ENCODE data around the gene GNLY. TPM values are rescaled to one million over a fixed set of nuclear protein-coding genes. Genes with fewer than 3 reads are reported as not detected.

Gene GNLY
- total and polyA plus RNA-seq, 7 experiments from 2014 or later: 5.9 to 780 (median 13.5) TPM

GRCh38 chr2:85730686-85731230 is 36.6 kb downstream of the GNLY start:
- POLR2A ChIA-PET: no interaction called here
- H3K4me3 Mint-ChIP-seq: no peak overlapping the region

GRCh38 chr2:85731606-85732005 is 37.4 kb downstream of the GNLY start:
- no peak for DNase-seq
- H3K4me3 Mint-ChIP-seq: no peak overlapping the region
- ATAC-seq: no peak
- H3K36me3 Mint-ChIP-seq: no peaks in the 10 kb centered on the region
- H3K36me3 ChIP-seq (ENCODE audit: control insufficient read depth in 2 of 3, insufficient read depth in 3 of 3, low read length in 3 of 3): no peaks in the 10 kb centered on the region
- intact Hi-C loops (cut with micrococcal nuclease): no loop called here
- H3K27me3 Mint-ChIP-seq: peaks cover 0 to 39% (median 15%) of the 10 kb centered on the region in 5 donors
- H3K9me3 ChIP-seq (ENCODE audit: control insufficient read depth in 2 of 3, low read length in 3 of 3): no peaks in the 10 kb centered on the region
- H3K27ac ChIP-seq (ENCODE audit: low read depth, low read length): no peak overlapping the region
- POLR2A ChIA-PET: no interaction called here
- no peak overlapping the region for H3K27ac Mint-ChIP-seq
- H3K4me1 Mint-ChIP-seq: peaks cover 0 to 9% (median 0%) of the 10 kb centered on the region in 7 donors
- H3K4me3 ChIP-seq (ENCODE audit: low read length): no peak overlapping the region
- CTCF ChIA-PET: no interaction called here
- H3K27me3 ChIP-seq (ENCODE audit: control insufficient read depth in 2 of 2, insufficient read depth in 2 of 2, low read length in 2 of 2): no peaks in the 10 kb centered on the region
- H3K4me1 ChIP-seq (ENCODE audit: control insufficient read depth in 2 of 2, insufficient read depth in 2 of 2, low read length in 2 of 2): peaks cover 0 to 8% of the 10 kb centered on the region in 2 donors
- H3K9me3 Mint-ChIP-seq: no peaks in the 10 kb centered on the region

More at GRCh38 chr2:85730686-85731230, 36.6 kb downstream of the GNLY start:
- H3K27ac ChIP-seq (ENCODE audit: low read depth, low read length): no peak overlapping the region
- no peak overlapping the region for H3K4me3 ChIP-seq (ENCODE audit: low read length)
- H3K27me3 ChIP-seq (ENCODE audit: control insufficient read depth in 2 of 2, insufficient read depth in 2 of 2, low read length in 2 of 2): no peaks in the 10 kb centered on the region
- CTCF ChIA-PET: no interaction called here
- H3K36me3 ChIP-seq (ENCODE audit: control insufficient read depth in 2 of 3, insufficient read depth in 3 of 3, low read length in 3 of 3): no peaks in the 10 kb centered on the region
- H3K4me1 ChIP-seq (ENCODE audit: control insufficient read depth in 2 of 2, insufficient read depth in 2 of 2, low read length in 2 of 2): peaks cover 0 to 8% of the 10 kb centered on the region in 2 donors
- Mint-ChIP-seq H3K27me3 (peaks cover 0 to 34% (median 14%) of the 10 kb centered on the region in 5 donors), H3K36me3 (no peaks in the 10 kb centered on the region), H3K27ac (no peak overlapping the region), H3K4me1 (peaks cover 0 to 9% (median 0%) of the 10 kb centered on the region in 7 donors), H3K9me3 (no peaks in the 10 kb centered on the region)
- H3K9me3 ChIP-seq (ENCODE audit: control insufficient read depth in 2 of 3, low read length in 3 of 3): no peaks in the 10 kb centered on the region
- intact Hi-C loops (cut with micrococcal nuclease): no loop called here
- ATAC-seq: no peak
- no peak for DNase-seq

DNA sequence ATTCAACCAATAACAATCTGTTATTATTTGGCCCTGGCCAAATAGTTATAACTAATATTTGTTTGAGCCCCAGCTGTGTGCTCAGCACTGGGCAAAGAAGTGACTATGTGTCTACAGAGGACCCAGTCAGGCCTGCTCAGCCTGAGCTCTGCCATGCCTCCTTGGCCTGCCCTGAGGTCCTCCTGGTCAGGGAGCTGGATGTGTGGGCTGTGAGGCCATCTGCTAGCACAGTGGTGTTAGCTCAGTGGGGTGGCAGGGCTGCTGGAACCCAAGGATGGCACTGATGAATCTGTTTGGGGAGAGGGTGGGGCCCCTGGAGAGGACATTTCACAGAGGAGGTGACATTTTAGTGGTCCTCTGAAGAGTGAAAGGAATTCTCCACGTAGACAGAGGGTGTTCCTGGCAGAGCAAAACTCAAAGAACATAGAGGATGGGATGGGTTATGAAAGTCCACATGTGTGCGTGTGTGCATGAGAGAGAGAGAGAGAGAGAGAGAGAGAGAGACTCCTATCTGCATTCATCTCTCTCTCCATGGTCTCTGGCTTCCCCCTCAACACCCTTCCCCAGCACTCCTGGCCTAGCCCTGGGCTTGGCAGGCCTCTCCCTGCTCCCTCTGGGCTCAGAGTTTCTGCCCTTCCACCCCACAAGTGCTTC is 38.4 kb downstream of the GNLY start:
- Histone ChIP-seq H3K27me3 (ENCODE audit: control insufficient read depth in 2 of 2, insufficient read depth in 2 of 2, low read length in 2 of 2) (no peaks in the 10 kb centered on the region), H3K4me1 (ENCODE audit: control insufficient read depth in 2 of 2, insufficient read depth in 2 of 2, low read length in 2 of 2) (peaks cover 0 to 8% of the 10 kb centered on the region in 2 donors), H3K27ac (ENCODE audit: low read depth, low read length) (no peak overlapping the region), H3K9me3 (ENCODE audit: control insufficient read depth in 2 of 3, low read length in 3 of 3) (no peaks in the 10 kb centered on the region), H3K4me3 (ENCODE audit: low read length) (no peak overlapping the region), H3K36me3 (ENCODE audit: control insufficient read depth in 2 of 3, insufficient read depth in 3 of 3, low read length in 3 of 3) (no peaks in the 10 kb centered on the region)
- DNase-seq (no peak), ATAC-seq (no peak)
- intact Hi-C loops (cut with micrococcal nuclease): no loop called here
- no peaks in the 10 kb centered on the region for H3K9me3 Mint-ChIP-seq
- CTCF ChIA-PET: no interaction called here
- no peaks in the 10 kb centered on the region for H3K36me3 Mint-ChIP-seq
- H3K4me3 Mint-ChIP-seq: no peak overlapping the region
- peaks cover 0 to 9% (median 0%) of the 10 kb centered on the region in 7 donors for H3K4me1 Mint-ChIP-seq
- no peak overlapping the region for H3K27ac Mint-ChIP-seq
- POLR2A ChIA-PET: no interaction called here
- peaks cover 0 to 44% (median 16%) of the 10 kb centered on the region in 5 donors for H3K27me3 Mint-ChIP-seq

DNA sequence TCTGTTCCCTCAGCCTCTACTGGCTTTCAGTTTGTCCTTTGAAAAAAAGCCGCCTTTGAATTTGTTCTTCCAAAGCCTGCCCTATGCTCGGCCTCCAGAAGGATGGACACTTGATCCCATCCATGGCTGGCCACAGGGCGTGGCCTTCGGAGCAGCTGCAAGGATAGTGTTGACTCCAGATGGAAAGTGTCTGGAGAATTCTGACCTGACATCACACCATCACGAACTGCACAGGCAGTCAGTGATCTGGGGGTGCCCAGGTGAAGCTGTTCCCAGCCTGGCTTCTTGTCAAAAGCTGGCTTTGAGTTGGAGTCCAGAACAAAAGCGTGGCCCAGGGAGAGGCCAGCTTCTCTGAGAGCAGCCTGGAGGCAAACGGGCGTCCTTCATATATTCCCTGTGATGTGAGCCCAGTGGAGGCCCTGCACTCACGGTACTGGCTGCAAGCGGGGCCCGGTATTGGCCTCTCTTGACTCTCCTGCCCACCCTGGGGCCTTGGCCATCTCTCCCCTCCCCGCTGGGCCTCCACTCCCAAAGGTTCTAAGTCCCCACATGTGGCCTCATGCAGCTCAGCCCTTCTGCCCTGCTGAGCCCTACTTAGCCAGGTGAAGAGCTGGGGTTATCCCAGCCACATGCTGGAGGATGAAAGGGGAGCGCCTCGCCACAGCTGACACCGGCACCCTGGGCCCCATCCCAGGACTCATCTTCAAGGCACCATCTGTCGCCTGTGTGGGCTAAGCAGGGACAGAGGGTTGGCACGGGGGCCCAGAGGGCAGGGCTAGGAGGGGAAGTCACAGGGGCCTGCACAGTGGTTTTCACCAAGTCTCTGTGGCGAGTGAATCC is 39.2 kb downstream of the GNLY start:
- peaks cover 0 to 43% (median 14%) of the 10 kb centered on the region in 5 donors for H3K27me3 Mint-ChIP-seq
- no peaks in the 10 kb centered on the region for H3K36me3 Mint-ChIP-seq
- ChIA-PET POLR2A (no interaction called here), CTCF (no interaction called here)
- Histone ChIP-seq H3K27ac (ENCODE audit: low read depth, low read length) (no peak overlapping the region), H3K27me3 (ENCODE audit: control insufficient read depth in 2 of 2, insufficient read depth in 2 of 2, low read length in 2 of 2) (no peaks in the 10 kb centered on the region), H3K36me3 (ENCODE audit: control insufficient read depth in 2 of 3, insufficient read depth in 3 of 3, low read length in 3 of 3) (no peaks in the 10 kb centered on the region), H3K4me3 (ENCODE audit: low read length) (no peak overlapping the region), H3K4me1 (ENCODE audit: control insufficient read depth in 2 of 2, insufficient read depth in 2 of 2, low read length in 2 of 2) (peaks cover 0 to 8% of the 10 kb centered on the region in 2 donors), H3K9me3 (ENCODE audit: control insufficient read depth in 2 of 3, low read length in 3 of 3) (no peaks in the 10 kb centered on the region)
- peaks cover 0 to 9% (median 0%) of the 10 kb centered on the region in 7 donors for H3K4me1 Mint-ChIP-seq
- intact Hi-C loops (cut with micrococcal nuclease): no loop called here
- no peak for DNase-seq
- H3K27ac Mint-ChIP-seq: no peak overlapping the region
- no peak for ATAC-seq
- no peak overlapping the region for H3K4me3 Mint-ChIP-seq
- no peaks in the 10 kb centered on the region for H3K9me3 Mint-ChIP-seq

DNA sequence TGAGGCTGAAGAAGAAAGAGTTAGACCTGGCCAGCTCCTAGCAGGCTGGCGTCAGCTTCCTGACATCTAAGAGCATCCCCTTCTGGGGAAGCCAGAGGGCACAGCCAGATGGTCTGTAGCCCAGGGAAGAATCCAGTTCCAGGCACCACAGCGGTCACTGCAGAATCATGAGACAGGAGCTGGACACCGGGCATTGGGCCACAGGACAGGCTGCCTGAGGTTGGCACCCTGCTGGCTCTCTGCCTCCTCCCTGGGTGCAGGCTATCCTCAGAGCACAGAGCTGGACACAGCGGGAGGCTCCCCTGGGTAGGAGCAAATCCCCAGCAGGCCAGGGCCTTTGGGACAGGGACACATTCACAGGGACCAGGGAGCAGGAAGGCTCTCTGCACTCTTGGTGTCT is 39.9 kb downstream of the GNLY start:
- Mint-ChIP-seq H3K27me3 (peaks cover 0 to 39% (median 12%) of the 10 kb centered on the region in 5 donors), H3K36me3 (no peaks in the 10 kb centered on the region), H3K4me3 (no peak overlapping the region), H3K27ac (no peak overlapping the region), H3K9me3 (peaks cover 0 to 1% (median 0%) of the 10 kb centered on the region in 11 donors), H3K4me1 (peaks cover 0 to 7% (median 0%) of the 10 kb centered on the region in 7 donors)
- intact Hi-C loops (cut with micrococcal nuclease): no loop called here
- CTCF ChIA-PET: no interaction called here
- H3K4me1 ChIP-seq (ENCODE audit: control insufficient read depth in 2 of 2, insufficient read depth in 2 of 2, low read length in 2 of 2): peaks cover 0 to 3% of the 10 kb centered on the region in 2 donors
- ATAC-seq (no peak), DNase-seq (no peak)
- no peaks in the 10 kb centered on the region for H3K27me3 ChIP-seq (ENCODE audit: control insufficient read depth in 2 of 2, insufficient read depth in 2 of 2, low read length in 2 of 2)
- H3K36me3 ChIP-seq (ENCODE audit: control insufficient read depth in 2 of 3, insufficient read depth in 3 of 3, low read length in 3 of 3): no peaks in the 10 kb centered on the region
- no peaks in the 10 kb centered on the region for H3K9me3 ChIP-seq (ENCODE audit: control insufficient read depth in 2 of 3, low read length in 3 of 3)
- H3K4me3 ChIP-seq (ENCODE audit: low read length): no peak overlapping the region
- H3K27ac ChIP-seq (ENCODE audit: low read depth, low read length): no peak overlapping the region
- POLR2A ChIA-PET: no interaction called here

- Mint-ChIP-seq H3K36me3 (no peaks in the 10 kb centered on the region), H3K27me3 (peaks cover 0 to 42% (median 10%) of the 10 kb centered on the region in 5 donors), H3K9me3 (peaks cover 0 to 1% (median 0%) of the 10 kb centered on the region in 11 donors), H3K27ac (no peak overlapping the region), H3K4me3 (no peak overlapping the region), H3K4me1 (no peaks in the 10 kb centered on the region)
- ChIA-PET CTCF (interaction anchor here (0.5 kb wide), 1 partner anchor 212 kb away, joined by 3 read pairs; no protein-coding TSS in a partner anchor), POLR2A (no interaction called here)
- DNase-seq: no peak
- no peaks in the 10 kb centered on the region for H3K4me1 ChIP-seq (ENCODE audit: control insufficient read depth in 2 of 2, insufficient read depth in 2 of 2, low read length in 2 of 2)
- ATAC-seq: no peak
- H3K27ac ChIP-seq (ENCODE audit: low read depth, low read length): no peak overlapping the region
- H3K36me3 ChIP-seq (ENCODE audit: control insufficient read depth in 2 of 3, insufficient read depth in 3 of 3, low read length in 3 of 3): no peaks in the 10 kb centered on the region
- no peaks in the 10 kb centered on the region for H3K9me3 ChIP-seq (ENCODE audit: control insufficient read depth in 2 of 3, low read length in 3 of 3)
- intact Hi-C loops (cut with micrococcal nuclease): no loop called here
- H3K4me3 ChIP-seq (ENCODE audit: low read length): no peak overlapping the region
- H3K27me3 ChIP-seq (ENCODE audit: control insufficient read depth in 2 of 2, insufficient read depth in 2 of 2, low read length in 2 of 2): no peaks in the 10 kb centered on the region
Observed at GRCh38 chr2:85734942-85735608, 40.9 kb downstream of the GNLY start.
